Ectodermal cell (in vitro differentiated cells): Measurements from ENCODE around the gene TLE4.
A peak's percentile ranks its signal among the peaks of the same experiment; 100 is the strongest.

Experiments used
- H3K27ac ChIP-seq: 2 replicates; pipeline ENCODE4 v1.7.0; 2013; ENCODE audit warnings: mild to moderate bottlenecking, low read depth, low read length; ENCODE audit not compliant: insufficient read depth, poor library complexity, severe bottlenecking
- H3K27me3 ChIP-seq: 2 replicates; pipeline ENCODE4 v1.7.0; 2013; ENCODE audit warnings: mild to moderate bottlenecking, low read length; ENCODE audit not compliant: insufficient read depth, control insufficient read depth, poor library complexity, severe bottlenecking
- H3K36me3 ChIP-seq: one replicate; pipeline ENCODE4 v1.7.0; 2013; ENCODE audit warnings: low read length; ENCODE audit not compliant: control insufficient read depth, insufficient read depth
- H3K4me1 ChIP-seq: one replicate; pipeline ENCODE4 v1.7.0; 2013; ENCODE audit warnings: low read length; ENCODE audit not compliant: control insufficient read depth, insufficient read depth
- H3K4me3 ChIP-seq: 2 replicates; pipeline ENCODE4 v1.7.0; 2013; ENCODE audit warnings: low read depth, low read length, control low read depth; ENCODE audit not compliant: insufficient read depth
- H3K9me3 ChIP-seq: 2 replicates; pipeline ENCODE4 v1.7.0; 2013; ENCODE audit warnings: mild to moderate bottlenecking, low read length, moderate library complexity; ENCODE audit not compliant: control insufficient read depth
- WGBS, 2 experiments: methylation state at CpG; one replicate each; pipeline ENCODE4 v1.1.7; 2013; ENCODE audit warnings: missing lambda C conversion rate in 2 of 2; 5-methylcytosine and 5-hydroxymethylcytosine counted together

TLE4 gene

DNA sequence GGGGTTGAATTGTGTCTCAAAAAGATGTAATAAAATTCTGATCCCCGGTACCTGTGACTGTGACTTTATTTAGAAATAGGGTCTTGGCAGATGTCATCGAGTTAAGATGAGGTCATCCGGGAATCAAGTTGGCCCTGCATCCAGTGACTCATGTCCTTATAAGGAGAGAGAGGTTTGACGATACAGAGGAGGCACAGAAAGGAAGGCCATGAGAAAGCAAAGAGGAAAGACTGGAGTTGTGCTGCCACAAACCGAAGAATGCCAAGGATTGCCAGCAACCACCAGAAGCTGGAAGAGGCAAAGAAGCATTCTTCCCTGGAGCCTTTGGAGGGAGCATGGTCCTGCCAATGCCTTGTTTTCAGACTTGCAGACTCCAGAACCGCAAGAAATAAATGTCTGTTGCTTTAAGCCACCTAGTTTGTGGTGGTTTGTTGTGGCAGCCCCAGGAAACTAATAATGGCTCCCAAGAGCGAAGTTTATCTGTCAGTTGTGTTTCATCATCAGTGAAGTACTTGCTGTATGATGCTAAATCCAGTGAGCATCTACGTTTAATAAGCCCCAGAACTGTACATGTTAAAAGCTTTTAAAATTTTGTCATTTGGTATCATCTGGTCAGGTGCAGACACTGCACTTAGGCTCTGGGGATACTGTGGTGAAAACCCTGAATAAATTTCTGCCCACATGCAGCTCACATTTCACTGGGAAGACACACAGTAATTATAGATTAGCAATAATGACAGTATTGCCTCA lies 114.8 kb downstream of the TLE4 start:
- Histone ChIP-seq H3K4me3 (no peak overlapping the region), H3K36me3 (no peaks in the 10 kb centered on the region), H3K9me3 (no peaks in the 10 kb centered on the region), H3K27ac (no peak overlapping the region), H3K27me3 (no peaks in the 10 kb centered on the region), H3K4me1 (peaks cover 7% of the 10 kb centered on the region)
- 91 to 93% methylated on average over 8 of the region's 8 CpGs for WGBS, 2 experiments

DNA sequence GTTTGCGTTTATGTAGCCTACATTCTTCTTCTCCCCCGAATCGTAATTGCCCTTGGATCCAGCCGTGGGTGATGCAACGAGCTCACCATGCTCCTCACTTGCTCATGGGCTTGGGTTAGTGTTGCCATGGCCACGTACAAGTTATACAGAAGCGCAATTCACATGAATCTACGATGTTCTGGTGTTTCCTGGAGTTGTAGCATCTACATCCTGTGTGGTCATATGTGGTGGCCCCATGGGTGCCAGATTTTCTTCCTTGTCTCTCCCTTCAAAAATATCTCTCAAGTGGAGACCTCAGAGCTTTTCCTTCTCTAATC lies 115.3 kb downstream of the TLE4 start:
- Histone ChIP-seq H3K27ac (no peak overlapping the region), H3K36me3 (no peaks in the 10 kb centered on the region), H3K27me3 (no peaks in the 10 kb centered on the region), H3K4me3 (no peak overlapping the region), H3K9me3 (no peaks in the 10 kb centered on the region), H3K4me1 (peaks cover 12% of the 10 kb centered on the region)
- WGBS, 2 experiments = 95 to 97% methylated on average over 8 of the region's 8 CpGs

DNA sequence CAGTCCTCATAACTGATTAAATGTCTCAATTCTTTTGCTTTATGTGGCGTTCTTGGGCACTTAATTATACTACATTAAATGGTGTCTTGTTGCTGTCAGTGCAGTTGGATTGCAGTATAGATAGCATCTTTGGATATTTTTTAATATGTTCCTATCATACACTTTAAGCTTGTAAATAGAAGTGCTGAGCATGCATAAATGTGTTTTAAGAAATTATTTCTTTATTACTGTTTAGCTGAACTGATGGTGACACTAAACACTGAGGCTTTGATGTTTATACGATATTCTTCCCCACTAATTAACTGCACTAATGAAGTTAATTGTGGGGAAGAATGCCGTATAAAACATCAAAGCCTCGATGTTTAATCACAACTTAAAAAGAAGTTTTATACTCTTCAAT lies 116.6 kb downstream of the TLE4 start:
- H3K4me3 ChIP-seq = no peak overlapping the region
- H3K9me3 ChIP-seq = no peaks in the 10 kb centered on the region
- peaks cover 25% of the 10 kb centered on the region for H3K4me1 ChIP-seq
- H3K27ac ChIP-seq = no peak overlapping the region
- H3K27me3 ChIP-seq = no peaks in the 10 kb centered on the region
- H3K36me3 ChIP-seq = no peaks in the 10 kb centered on the region
- 95 to 100% methylated on average over 2 to 4 of the region's 4 CpGs for WGBS, 2 experiments

DNA sequence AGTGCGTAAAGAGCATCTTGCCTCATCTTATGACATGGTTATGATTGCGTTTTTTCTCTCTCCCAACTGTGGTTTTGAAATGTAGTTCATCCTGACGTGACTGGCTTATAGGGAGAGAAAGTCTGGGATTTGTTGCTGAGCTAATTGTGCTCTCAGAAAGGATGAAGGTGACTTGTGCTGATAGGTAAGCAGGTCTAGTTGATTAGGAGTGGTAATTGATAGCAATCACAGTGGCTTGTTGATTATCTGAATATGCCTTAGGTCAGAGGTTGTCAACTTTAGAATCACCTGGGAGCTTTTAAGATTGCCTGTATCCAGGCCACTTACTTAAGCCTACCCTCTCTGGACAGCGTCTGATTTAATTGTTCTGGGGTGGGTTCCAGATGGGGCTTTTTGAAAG lies 117.8 kb downstream of the TLE4 start:
- Histone ChIP-seq H3K4me1 (peaks cover 37% of the 10 kb centered on the region), H3K27ac (no peak overlapping the region), H3K4me3 (no peak overlapping the region), H3K27me3 (no peaks in the 10 kb centered on the region), H3K36me3 (no peaks in the 10 kb centered on the region), H3K9me3 (no peaks in the 10 kb centered on the region)
- 92 to 93% methylated on average over 4 of the region's 4 CpGs for WGBS, 2 experiments

DNA sequence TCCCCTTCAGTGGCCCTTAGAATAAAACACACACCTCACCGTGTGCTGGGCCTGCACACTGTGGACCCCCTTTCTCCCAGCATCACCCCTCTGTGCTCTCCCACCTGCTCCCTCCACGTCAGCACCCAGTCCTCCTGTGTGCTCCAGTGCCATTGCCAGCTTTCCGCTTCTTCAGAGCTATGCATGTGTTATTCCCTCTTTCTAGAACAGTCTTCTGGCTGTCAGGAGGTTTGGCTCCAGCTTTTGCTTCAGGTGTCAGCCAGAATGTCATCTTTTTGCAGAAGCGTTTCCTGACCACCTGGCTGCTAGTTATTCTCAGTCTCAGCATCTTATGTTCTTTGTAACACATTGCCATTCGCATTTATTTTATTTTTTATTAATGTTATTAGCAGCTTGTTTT lies 119.7 kb downstream of the TLE4 start:
- Histone ChIP-seq H3K4me3 (no peak overlapping the region), H3K27ac (no peak overlapping the region), H3K27me3 (no peaks in the 10 kb centered on the region), H3K9me3 (no peaks in the 10 kb centered on the region), H3K36me3 (no peaks in the 10 kb centered on the region), H3K4me1 (peaks cover 36% of the 10 kb centered on the region)
- whole genome bisulfite sequencing, 2 experiments = 89 to 92% methylated on average over 4 of the region's 5 CpGs

DNA sequence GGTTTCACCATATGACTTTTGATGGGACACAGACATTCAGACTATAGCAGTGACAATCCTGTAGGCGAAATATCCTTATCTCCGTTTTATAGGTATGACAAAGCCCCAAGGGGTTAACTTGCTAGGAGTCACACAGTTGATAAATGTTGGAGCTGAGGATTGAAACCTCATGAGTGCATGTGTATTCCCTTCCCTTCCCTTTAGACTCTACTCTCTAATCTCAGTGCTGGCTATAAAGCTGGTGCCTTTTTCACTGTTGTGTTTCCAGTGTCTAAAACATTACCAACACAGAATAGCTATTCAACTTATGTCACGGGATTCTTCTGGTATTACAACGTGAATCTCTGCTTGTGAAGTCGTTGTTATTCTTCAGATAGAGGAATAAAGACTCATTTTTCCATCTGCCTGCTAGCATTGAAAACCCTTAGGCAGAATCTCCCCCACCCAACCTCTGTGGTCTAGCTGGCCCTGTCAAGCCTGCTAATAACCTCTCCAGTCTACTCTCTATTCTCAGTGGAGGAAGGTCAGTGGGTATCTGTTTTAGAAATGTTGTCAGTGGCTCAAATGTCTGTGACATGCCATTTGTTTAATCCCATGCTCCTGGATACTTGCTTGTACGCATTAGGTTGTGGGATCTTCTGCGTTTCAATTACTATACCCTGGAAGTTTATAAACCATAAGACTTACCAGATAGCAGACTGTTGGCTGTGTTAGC lies 121.2 kb downstream of the TLE4 start:
- Histone ChIP-seq H3K4me3 (no peak overlapping the region), H3K27ac (no peak overlapping the region), H3K9me3 (no peaks in the 10 kb centered on the region), H3K27me3 (no peaks in the 10 kb centered on the region), H3K36me3 (no peaks in the 10 kb centered on the region), H3K4me1 (peaks cover 39% of the 10 kb centered on the region)
- WGBS, 2 experiments = 75 to 79% methylated on average over 7 of the region's 7 CpGs

DNA sequence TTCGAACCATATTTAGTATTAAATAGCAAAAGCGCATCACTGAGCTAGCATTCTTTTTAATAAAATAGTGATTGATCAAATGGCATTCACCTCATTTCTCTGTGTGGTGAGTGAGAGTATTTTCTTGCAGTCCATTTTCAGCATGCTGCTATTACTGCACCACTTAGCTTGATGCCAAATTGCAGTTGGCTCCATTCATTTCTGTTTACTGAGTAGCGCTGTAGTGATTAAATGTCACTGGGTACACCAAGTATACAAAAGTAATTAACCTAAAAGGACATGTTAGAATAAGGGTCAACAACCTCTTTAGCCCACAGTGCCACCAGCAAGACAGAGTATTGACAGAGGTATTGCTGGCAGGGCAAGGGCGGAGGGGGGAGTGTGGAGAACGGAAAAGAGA lies 122.0 kb downstream of the TLE4 start:
- H3K4me3 ChIP-seq = no peak overlapping the region
- no peaks in the 10 kb centered on the region for H3K9me3 ChIP-seq
- H3K4me1 ChIP-seq = peaks cover 39% of the 10 kb centered on the region
- 60 to 73% methylated on average over 3 to 5 of the region's 5 CpGs for WGBS, 2 experiments
- peak overlapping the region; percentile 70 for H3K27ac ChIP-seq
- H3K27me3 ChIP-seq = no peaks in the 10 kb centered on the region
- H3K36me3 ChIP-seq = no peaks in the 10 kb centered on the region

DNA sequence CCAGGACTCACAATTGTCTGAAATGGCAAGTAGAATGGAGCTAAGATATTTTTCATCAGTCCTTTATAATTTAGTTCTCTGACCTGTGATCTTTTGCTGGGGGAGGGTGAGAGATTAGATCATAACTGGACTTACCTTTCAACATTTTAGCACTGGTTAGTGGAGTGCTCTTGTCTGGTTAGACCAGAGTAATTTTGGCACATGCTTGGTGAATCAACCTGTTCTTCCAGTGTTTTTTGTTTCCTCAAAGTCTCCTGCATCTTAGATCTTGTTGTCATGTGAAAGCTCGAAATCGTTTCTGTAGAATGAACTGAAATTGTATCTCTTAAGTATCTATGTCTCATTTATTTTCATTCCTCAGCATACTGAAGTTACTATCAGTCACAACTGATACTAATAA lies 122.4 kb downstream of the TLE4 start:
- WGBS, 2 experiments = 86% methylated on average over 2 of the region's 2 CpGs; no CpG with 5 or more reads in 1 of the 2 experiments
- Histone ChIP-seq H3K27me3 (no peaks in the 10 kb centered on the region), H3K9me3 (no peaks in the 10 kb centered on the region), H3K4me3 (no peak overlapping the region), H3K27ac (peak overlapping the region; percentile 70), H3K4me1 (peaks cover 39% of the 10 kb centered on the region), H3K36me3 (no peaks in the 10 kb centered on the region)

DNA sequence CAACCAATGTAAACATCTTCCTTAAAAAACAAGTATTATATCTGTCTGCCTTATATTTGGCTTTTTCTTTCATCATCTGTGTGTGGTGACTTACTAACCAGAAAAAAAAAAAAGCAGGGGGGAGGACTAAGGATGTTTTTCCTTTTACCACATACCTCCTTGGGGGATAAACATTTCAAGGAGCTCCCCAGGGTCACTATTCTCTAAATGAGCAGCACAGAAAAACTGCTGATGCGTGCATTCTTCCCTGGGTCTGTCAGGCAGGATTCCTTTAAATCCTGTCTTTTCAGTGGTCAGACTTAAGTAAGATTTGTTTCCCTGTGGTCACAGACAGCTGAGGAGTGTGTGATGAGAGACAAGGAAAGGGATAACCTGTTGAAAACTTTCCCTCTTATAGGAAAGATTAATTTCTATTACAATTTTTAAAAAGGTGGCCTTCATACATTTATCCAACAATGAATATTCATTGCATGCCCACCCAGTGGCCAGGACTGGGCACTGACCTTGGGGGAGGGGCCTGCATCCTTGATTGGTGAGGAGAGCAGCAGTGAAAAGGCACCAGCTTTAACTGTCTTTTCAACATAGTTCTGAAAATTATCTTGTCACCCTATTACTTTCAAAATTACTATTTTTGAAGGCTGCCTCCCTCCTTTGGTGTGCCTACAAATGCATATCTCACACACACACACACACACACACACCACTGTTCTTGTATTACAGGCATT lies 123.1 kb downstream of the TLE4 start:
- Histone ChIP-seq H3K4me3 (no peak overlapping the region), H3K36me3 (no peaks in the 10 kb centered on the region), H3K27me3 (no peaks in the 10 kb centered on the region), H3K27ac (peak overlapping the region; percentile 70), H3K4me1 (peaks cover 39% of the 10 kb centered on the region), H3K9me3 (no peaks in the 10 kb centered on the region)
- WGBS, 2 experiments = 0 to 5% methylated on average over 1 of the region's 1 CpG

DNA sequence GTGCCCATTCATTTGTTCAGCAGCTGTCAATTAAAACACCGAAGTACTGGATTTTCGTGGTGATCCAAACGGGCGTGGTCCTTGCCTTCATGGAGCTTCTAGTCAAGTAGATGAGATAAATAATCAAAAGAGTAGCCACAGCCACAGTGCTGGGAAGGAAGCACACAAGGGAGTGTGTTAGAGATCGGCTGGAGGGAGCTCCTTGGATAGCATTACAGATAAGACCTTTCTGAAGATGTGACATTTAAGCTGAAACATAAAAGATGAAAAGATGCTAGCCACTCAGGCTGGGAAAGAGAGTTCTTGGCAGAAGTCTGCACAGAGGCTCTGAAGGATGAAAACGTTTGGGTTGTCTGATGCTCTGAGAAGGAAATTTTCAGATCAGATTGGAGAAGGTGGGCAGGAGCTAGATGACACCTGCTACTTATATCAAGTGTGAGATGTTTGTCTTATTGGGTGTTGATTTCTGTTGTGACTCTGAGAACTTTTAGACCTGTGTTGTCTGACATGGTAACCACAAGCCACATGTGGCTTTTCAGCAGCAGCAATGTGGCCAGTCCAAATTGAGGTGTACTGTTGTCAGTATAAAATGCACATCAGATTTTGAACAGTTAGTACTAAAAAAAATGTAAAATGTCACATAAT lies 123.9 kb downstream of the TLE4 start:
- H3K27me3 ChIP-seq = no peaks in the 10 kb centered on the region
- H3K4me1 ChIP-seq = peaks cover 39% of the 10 kb centered on the region
- no peaks in the 10 kb centered on the region for H3K9me3 ChIP-seq
- no peak overlapping the region for H3K4me3 ChIP-seq
- WGBS, 2 experiments = 91 to 94% methylated on average over 6 of the region's 6 CpGs
- H3K36me3 ChIP-seq = no peaks in the 10 kb centered on the region
- no peak overlapping the region for H3K27ac ChIP-seq
